Ishikawa (cell line): ENCODE data around the gene PTRH2.

Experiments
- CEBPB ChIP-seq: IDR thresholded peaks from 2 replicates; pipeline ENCODE4 v1.6.1; 2012
- CREB1 ChIP-seq: IDR thresholded peaks from 2 replicates; pipeline ENCODE4 v1.6.1; 2012; ENCODE audit warnings: low read depth
- EGR1 ChIP-seq: IDR thresholded peaks from 2 replicates; pipeline ENCODE4 v1.6.1; 2012
- EP300 ChIP-seq: IDR thresholded peaks from 2 replicates; pipeline ENCODE4 v1.6.1; 2012; ENCODE audit warnings: borderline replicate concordance
- FOXM1 ChIP-seq: IDR thresholded peaks from 2 replicates; pipeline ENCODE4 v1.6.1; 2012; ENCODE audit warnings: low read depth, borderline replicate concordance
- REST ChIP-seq: IDR thresholded peaks from 2 replicates; pipeline ENCODE4 v1.6.1; 2012; ENCODE audit warnings: low read depth, mild to moderate bottlenecking
- TAF1 ChIP-seq: IDR thresholded peaks from 2 replicates; pipeline ENCODE4 v1.6.1; 2012; ENCODE audit warnings: low read depth, mild to moderate bottlenecking
- YY1 ChIP-seq: IDR thresholded peaks from 2 replicates; pipeline ENCODE4 v1.6.1; 2012; ENCODE audit warnings: low read depth

- TF ChIP-seq EGR1 (no peak), CEBPB (no peak), YY1 (no peak), REST (no peak), EP300 (no peak), CREB1 (no peak), TAF1 (no peak), FOXM1 (no peak)
Measured at GRCh38 chr17:59651346-59651745, 55.9 kb downstream of the PTRH2 start.
